HG02588 (cell line): ENCODE data around the gene LYST.
"Not testable (repeated sequence)": the region's sequence is repeated elsewhere in the genome, so short reads cannot be mapped to it uniquely, and the experiment has no call there.

Experiments
- ATAC-seq: cut with Tn5 transposase; IDR thresholded peaks from one replicate; pipeline ENCODE4 v1.9.1; 2021; ENCODE audit warnings: mild to moderate bottlenecking, moderate library complexity; ENCODE audit not compliant: unreplicated experiment

The LYST gene

GRCh38 chr1:235639226-235640205, 227.2 kb downstream of the LYST start:
- ATAC-seq, result no peak

DNA sequence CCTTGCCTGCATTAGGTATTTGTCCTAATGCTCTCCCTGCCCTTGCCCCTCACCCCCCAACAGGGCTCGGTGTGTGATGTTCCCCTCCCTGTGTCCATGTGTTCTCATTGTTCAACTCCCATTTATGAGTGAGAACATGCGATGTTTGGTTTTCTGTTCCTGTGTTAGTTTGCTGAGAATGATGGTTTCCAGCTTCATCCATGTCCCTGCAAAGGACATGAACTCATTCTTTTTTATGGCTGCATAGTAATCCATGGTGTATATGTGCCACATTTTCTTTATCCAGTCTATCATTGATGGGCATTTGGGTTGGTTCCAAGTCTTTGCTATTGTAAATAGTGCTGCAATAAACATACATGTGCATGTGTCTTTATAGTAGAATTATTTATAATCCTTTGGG, 228.1 kb downstream of the LYST start:
- not testable (repeated sequence) for ATAC-seq

- no peak for ATAC-seq
Observed at GRCh38 chr1:235637756-235638534, 228.8 kb downstream of the LYST start.

GRCh38 chr1:235635938-235636662, 230.6 kb downstream of the LYST start:
- no peak for ATAC-seq

DNA sequence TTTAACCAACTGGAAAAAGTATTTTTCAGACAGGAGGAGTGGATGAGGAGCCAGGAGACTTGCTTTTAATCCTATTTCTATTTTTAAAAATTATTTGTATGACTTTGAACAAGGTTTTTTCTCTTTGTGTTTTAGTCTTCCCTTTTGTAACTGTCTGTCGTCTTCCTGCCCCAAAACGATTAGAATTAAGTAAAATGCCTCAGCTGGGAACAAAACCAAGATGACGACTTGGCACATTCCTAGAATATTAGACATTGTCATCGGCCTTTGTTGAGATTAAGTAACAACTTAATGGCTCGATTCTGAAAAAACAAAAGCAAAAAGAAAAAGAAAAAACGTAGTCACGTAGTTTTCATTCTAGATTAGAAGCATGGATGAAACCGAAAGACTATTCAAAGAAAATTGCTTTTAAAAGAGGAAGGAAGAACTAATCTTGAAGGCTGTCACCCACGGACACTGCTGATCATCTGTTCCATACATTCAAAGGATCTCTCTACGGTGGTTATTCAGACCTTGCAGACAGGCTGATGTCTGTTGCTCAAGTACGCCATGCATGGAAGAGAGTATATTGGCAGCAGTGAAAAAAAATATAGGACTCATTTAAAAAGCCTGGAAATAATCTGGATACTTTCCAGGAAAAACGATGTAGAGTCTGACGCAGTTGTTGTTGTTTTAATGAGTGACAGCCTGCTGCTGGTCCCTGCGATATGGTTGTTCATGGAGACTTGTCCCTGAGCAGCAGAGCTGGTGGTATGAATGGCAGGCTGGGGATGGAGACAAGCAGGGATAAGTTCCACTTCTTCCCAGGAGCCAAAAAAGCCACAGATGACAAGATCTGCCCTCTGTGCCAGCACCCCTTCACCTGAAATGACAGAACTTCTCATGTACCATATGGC, 234.0 kb downstream of the LYST start:
- ATAC-seq, result peak; percentile 71

DNA sequence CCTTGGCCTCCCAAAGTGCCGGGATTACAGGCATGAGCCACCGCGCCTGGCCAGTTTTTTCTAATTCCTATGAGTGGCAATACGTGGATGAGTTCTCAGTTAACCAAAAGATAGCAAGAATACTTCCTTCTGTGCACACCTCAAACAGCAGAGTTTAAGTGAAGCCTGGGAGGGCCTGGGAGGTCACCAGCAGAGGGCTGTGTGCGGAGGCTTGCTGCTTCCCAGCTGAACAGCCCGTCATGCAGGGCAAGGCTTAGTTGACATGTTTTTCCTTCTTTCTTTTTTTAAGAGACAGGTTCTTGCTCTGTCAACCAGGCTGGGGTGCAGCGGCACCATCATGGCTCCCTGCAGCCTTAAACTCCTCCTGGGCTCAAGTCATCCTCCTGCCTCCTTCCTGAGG, 234.9 kb downstream of the LYST start:
- no peak for ATAC-seq

GRCh38 chr1:235628316-235629005, 238.2 kb downstream of the LYST start:
- no peak for ATAC-seq

- ATAC-seq, result no peak
Observed at GRCh38 chr1:235625831-235626230, 240.9 kb downstream of the LYST start.

GRCh38 chr1:235625340-235625739, 241.4 kb downstream of the LYST start:
- no peak for ATAC-seq

DNA sequence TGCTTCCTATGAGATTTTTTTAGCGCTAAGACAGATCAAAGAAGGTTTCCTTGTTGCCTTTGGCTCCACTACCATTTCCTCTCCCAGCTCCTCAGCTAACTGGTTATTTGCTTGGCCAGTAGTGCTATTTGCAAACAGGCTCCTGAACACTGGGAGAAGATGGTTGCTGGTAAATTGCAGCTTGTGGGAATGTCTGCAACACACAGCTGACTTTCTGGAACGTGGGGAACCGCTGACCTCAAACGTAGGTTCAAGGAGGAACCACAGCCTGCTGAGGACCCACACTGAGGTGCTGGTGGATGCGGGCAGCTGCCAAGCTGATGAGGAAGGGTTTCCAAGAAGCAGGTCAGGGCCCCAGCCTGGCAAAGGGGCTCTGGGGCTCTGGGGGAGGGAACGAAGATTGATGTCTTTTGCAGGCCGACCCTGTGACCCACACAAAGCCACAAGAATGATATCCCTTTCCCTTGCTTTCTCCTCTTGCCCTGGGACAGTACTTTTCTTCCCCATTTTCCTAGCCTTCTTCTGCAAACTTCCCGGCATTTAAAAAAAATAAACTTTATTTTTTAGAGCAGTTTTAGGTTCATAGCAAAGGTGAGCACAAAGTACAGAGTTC, 241.9 kb downstream of the LYST start:
- no peak for ATAC-seq

- ATAC-seq, result no peak
Observed at GRCh38 chr1:235622936-235623779, 243.5 kb downstream of the LYST start.

DNA sequence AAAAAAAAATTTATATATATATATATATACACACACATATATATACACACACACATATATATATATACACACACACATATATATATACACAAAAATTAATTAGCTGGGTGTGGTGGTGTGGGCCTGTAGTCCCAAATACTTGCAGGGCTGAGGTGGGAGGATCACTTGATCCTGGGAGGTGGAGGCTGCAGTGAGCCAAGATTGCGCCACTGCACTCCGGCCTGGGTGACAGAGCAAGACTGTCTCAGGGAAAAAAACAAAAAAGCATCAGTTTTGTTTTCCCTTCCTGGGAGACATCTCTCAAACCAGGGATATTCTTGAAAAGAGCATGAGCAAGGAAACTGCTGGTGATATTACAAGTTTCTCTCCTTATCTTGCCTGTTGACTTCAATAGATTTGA, 247.6 kb downstream of the LYST start:
- ATAC-seq, result not testable (repeated sequence)

DNA sequence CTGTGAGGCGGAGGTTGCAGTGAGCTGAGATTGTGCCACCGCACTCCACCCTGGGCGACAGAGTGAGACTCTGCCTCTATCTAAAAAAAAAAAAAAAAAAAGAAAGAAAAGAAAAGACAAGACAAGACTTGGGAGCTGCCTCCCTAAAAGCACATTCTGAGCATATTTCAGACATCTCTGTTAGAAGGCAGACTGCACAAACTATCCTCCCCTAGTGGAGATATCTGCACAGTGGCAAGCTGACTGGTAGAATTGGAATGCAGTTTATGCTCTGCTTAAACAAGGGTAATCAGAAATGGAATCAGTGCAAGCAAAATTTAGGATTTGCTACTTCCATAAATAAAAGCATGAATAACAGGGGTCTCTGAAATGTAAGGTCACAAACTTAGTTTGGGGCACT, 248.9 kb downstream of the LYST start:
- no peak for ATAC-seq

- ATAC-seq, result no peak
Observed at GRCh38 chr1:235617140-235617539, 249.6 kb downstream of the LYST start.

- no peak for ATAC-seq
Observed at GRCh38 chr1:235614442-235614954, 252.2 kb downstream of the LYST start.

- no peak for ATAC-seq
Observed at GRCh38 chr1:235613602-235614001, 253.1 kb downstream of the LYST start.

DNA sequence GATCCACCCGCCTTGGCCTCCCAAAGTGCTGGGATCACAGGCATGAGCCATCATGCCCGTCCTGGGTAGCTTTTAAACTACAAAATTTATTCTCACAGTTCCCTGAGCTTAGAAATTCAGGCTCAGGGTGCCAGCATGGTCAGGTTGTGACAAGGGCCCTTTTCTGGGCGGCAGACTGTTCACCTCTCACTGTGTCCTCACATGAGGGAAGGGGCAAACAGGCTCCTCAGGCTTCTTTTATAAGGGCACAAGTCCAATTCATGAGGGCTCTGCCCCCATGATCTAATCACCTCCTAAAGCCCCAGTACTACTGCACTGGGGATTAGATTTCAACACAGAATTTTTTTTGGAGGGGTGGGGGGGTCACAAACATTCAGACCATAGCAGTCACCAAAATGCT, 253.9 kb downstream of the LYST start:
- no peak for ATAC-seq
